NCI-H1694 treated with DMSO at 0.1 percent for 48 hours (cell line): ENCODE measurements around the gene CERS2.
A peak's percentile ranks its signal among the peaks of the same experiment; 100 is the strongest.

Source experiments
- DNase-seq: peaks from one replicate; lab custom pipeline; 2025; lab: John Stamatoyannopoulos, UW

Gene CERS2

DNA sequence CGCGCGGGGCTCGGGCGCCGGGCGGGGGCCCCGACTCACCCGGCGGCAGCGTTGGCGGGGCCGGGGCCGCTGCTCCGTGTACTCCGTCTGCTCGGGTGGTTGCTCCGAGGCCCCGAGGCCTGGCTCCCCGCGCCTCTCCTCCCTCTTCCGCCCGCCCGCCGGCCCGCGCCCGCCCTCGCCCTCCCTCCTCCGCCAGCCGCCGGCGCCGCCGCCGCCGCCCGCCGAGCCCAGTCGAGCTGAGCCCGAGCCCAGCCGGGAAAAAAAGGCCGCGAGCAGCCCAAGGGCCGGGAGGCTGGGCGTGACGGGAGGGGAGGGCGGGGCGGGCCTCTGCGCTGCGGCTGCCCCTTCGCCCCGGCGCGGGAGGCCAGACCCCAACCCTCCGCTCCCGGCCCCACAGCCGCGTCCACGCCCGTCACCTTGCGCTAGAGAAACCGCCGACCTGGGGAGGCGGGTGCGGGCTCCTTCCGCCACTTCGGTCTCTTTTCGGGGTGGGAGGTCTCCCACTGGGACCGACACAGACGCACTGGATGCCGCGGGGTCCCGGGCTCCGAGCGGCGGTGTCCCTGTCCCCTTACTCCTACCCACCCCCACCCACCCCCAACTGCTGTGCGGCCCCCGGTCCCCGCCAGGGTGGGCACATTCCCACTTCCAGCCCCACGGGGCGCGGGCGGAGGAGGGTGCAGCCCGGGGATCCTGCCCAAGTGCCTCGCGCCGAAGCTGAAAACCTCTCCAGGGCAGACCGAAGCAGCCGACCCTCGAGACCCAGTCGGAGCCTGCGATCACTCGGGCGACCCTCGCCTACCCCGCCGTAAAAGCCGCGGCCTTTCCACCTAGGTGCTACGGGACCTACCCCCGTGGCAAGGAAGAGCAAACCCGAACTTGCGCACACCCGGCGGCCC is at the start of gene CERS2:
Gene CERS2 (minus strand): TSS at position 256 of the 899 bp plus-strand sequence. CDS start 5,745 bp downstream, outside the sequence.
- DNase-seq: peak; percentile 43

GRCh38 chr1:151013518-151013917 is 38.9 kb upstream of the CERS2 start:
- no peak for DNase-seq

GRCh38 chr1:151012684-151013471 is 38.2 kb upstream of the CERS2 start:
- no peak for DNase-seq

DNA sequence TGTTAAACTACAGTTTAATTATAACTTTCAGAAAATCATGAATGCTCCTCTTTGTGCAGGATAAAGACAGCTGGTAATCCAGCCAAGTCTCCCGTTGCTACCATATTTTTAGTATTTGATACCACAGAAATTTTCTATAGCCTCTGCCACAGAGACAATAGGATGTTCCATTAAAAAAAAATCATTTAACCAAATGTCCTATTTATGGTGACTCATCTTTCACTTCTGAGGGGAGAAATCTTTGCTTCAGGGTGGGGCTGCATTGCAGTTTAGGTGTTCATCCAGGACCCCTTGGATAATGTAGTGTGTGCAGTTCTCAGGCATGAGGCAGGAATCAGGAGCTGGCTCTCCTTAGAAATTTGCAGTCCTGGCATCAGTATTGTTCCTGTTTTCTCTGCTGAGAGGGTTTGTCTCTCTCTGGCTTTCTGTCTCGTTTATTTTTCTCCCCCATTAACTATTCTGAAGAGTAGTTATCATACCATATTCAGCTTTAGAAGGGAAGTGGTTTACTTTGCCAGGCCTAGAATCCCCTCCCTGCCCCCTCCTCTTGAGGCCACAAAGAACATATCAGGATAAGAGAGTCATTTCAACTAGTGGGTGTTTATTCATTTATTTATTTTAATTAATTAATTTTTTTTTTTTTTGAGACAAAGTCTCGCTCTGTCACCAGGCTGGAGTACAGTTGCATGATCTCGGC is 36.7 kb upstream of the CERS2 start:
- no peak for DNase-seq

- DNase-seq: no peak
Measured at GRCh38 chr1:151010346-151010726, 35.7 kb upstream of the CERS2 start.

DNA sequence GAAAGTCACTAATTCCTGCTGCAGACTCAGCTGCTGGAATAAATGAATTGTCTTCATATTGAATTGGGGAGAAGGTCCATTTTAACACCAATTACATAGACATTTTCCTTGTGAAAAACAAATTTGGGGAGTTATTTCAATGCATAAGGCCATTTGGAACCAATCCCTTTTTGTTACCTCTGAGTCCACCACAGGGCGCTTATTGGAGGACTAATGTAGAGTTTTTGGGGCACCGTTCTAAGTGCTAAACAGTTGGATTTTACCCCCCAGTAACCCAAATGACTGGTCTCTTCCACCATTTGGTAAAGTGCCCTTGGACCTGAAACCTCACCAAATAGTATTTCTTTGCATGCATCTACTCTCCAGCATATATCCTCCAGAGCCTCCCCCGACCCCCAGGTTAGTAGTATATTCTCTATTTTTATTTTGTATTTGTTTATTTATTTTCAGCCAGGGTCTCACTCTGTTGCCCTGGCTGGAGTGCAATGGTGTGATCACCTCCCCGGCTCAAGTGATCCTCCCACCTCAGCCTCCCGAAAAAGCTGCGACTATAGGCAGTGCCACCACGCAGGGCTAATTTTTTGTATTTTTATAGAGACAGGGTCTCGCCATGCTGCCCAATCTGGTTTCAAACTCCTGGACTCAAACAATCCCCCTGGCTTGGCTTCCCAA is 35.2 kb upstream of the CERS2 start:
- no peak for DNase-seq

- DNase-seq: no peak
Measured at GRCh38 chr1:151009206-151009587, 34.6 kb upstream of the CERS2 start.

- peak; percentile 96 for DNase-seq
Measured at GRCh38 chr1:151008244-151009205, 33.9 kb upstream of the CERS2 start, which contains the start of gene PRUNE1. Gene PRUNE1, plus strand, starts transcription at chr1:151008449. Its CDS starts 184 bp downstream, at chr1:151008633.

DNA sequence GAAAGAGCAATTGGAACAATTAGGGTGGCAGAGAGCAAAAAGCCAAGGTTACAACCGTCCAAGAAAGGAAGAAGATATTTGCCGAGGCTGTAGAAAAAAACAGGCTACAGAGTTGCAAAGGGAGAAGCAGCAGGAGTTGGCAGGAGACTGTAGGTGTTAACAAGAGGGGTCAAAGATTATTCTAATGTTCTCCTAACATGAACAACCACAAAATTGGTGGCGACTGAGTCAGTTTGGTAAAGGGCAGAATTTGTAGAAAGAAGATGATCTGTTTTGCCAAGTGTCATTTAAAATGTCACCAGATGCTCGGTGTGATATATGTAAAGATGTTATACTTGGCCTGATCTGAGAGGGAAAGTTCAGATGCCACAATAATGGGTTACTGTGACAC is 33.2 kb upstream of the CERS2 start:
- no peak for DNase-seq

GRCh38 chr1:151006327-151007052 is 31.9 kb upstream of the CERS2 start, which contains the start of gene MINDY1:
Gene MINDY1, minus strand, starts transcription at chr1:151006902. Its CDS starts 4,285 bp downstream, at chr1:151002617.
- DNase-seq: peak; percentile 90

- no peak for DNase-seq
Measured at GRCh38 chr1:151005729-151006319, 31.2 kb upstream of the CERS2 start.

DNA sequence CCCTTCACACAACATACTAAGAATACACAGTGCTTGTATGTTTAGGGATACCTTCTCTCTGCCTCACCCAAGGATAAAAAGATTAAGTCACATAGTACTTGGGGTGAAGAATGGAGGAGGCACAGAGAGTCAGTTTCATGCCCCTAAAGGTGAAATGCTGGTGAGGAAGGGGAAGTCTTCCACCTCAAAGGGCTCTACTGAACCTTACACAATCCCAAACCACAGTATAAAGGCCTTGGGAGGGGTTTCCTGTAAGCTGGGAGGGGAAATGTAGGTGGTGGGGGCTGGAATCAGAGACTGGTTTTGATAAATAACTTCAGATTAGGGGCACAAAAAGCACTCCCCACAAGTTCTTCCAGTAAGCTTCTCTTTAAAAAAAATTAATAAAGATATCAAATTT is 28.5 kb upstream of the CERS2 start:
- no peak for DNase-seq

DNA sequence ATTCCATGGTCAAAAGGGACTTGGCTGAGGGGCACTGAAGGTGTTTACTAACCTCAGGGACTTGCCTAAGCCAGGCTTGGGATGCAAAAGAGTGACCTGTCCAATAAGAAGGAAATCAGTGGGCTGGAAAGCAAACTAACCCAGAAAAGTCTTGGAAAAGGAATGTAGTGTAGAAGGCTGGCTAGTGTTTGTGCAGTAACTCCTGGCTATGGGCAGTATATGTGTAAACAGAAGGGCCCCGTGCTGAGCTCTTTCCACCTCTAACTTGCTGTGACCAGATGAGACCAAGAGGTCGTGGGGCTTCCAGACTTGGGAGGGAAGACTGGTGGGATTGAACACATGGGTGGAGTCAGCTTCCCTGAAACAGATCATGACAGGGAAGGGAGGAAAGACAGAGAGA is 28.0 kb upstream of the CERS2 start:
- no peak for DNase-seq

GRCh38 chr1:151002051-151002450 is 27.4 kb upstream of the CERS2 start:
- DNase-seq: no peak

- no peak for DNase-seq
Measured at GRCh38 chr1:151001602-151002001, 27.0 kb upstream of the CERS2 start.

DNA sequence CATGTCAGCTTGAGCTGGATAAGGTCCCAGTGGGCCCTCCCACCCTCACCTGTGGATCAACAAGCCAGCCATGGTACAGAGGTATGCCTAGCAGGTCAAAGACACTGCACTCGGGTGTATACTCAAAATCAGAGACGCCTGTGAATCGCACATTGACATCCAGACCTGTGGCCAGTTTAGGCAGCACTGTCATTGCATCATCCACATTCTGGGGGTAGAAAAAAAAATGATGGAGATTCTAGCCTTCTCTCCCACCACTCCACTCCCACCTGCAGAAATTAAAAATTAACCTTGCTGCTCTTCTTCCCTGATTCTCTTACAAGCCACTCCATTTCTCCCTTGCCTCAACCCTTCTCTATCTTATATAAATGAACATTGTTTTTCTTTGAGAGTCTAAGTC is 25.8 kb upstream of the CERS2 start:
- DNase-seq: no peak

DNA sequence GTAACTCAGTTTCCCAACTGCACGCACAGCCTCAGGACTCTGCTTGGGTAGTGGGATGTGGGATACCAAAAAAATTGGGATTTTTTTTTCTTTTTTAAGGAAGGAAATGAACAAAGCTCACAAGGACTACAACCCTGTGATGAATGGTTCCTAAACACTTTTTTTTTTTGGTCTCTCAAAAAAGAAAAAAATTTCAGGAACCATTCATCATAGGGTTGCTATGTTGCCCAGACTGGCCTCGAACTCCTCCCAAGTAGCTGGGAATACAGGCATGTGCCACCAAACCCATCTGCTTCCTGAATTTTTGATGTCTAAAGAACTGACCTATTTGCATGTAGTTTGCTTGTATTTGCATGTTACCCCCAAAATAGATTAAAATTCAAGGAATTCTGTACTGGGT is 25.3 kb upstream of the CERS2 start:
- no peak for DNase-seq

DNA sequence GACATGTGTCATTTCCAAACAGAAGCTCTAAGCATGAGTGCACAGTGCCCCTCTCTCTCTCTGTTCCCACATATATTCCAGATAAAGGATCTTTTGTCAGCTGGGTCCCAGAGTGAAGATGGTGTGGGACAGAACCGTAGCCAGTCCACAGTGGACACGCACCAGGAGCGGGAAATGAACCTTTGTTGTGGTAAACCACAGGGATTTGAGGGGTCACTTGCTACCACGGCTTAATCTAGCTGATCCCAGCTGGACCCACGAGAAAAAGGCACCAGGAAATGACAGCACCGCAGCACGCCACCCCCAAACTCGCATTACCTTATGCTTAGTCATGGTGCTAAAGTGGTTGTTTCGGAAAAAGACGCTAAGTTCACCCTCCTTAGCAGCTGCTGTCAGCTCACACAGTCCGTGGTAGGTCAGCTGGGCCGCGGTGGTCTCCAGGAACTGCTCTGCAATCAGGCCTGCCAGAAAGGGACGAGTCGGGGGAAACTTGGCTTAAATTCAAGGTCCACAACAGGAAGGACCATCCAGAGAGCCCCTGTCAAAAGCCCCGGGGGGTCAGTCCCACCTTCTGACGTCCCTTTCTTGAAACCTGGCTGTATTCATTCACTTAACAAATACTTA is 24.5 kb upstream of the CERS2 start:
- DNase-seq: no peak

DNA sequence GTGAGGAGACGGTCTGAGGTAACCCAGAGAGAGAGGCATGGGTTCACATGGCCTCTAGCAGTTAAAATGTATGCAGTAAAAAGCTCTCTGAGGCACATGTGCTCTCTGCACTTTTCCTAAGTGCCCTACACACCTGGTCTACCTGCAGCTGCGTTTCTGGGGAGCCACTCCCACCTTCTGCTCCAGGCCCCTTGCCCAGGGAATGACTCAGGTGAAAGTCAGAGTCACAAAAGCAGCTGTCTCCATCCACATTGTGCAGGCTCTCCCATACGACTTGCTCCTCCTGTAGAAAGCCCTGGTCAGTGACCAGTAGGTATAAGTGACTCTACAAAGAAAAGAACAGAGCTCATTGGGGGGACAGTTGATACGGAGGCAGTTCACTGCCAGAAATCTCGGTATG is 23.3 kb upstream of the CERS2 start:
- no peak for DNase-seq
